Caco-2 (cell line): ENCODE measurements around the gene ZNF778. TPM values are rescaled to one million over a fixed set of nuclear protein-coding genes. Genes with fewer than 3 reads are reported as not detected.

ENCODE experiments used
- BruUV-seq: library from RNA; stranded (reverse); fragments of 400-500 nt; replicated peaks from 2 replicates; lab custom pipeline; 2021; lab: Mats Ljungman, UMichigan
- CTCF ChIA-PET: fragments of 300-600 bp; sonication (Branson Sonifier 250); formaldehyde crosslinking; loops from one replicate; lab custom pipeline; 2022; ENCODE audit warnings: antibody characterized with exemption; lab: Charles Lee
- POLR2A ChIA-PET: fragments of 300-600 bp; sonication (Branson Sonifier 250); formaldehyde crosslinking; loops from one replicate; lab custom pipeline; 2022; ENCODE audit warnings: antibody characterized with exemption; lab: Charles Lee
- DNase-seq, 2 experiments: peaks; one replicate each; pipeline versions ENCODE4 v3.0.0 to v3.0.0-alpha.2; 2020 to 2022
- H3K27me3 ChIP-seq: replicated peaks from 2 replicates; pipeline ENCODE4 v1.6.0; 2011; ENCODE audit warnings: low read length; ENCODE audit not compliant: control insufficient read depth, insufficient read depth
- H3K36me3 ChIP-seq: 2 replicates; pipeline ENCODE4 v1.5.1; 2011; ENCODE audit warnings: low read length; ENCODE audit not compliant: control insufficient read depth, insufficient read depth
- H3K4me1 ChIP-seq: fragments of 250-450 bp; sonication (Bioruptor Pico); 2 replicates; pipeline ENCODE4 v1.5.1; 2020; ENCODE audit warnings: mild to moderate bottlenecking
- H3K4me3 ChIP-seq: 2 replicates; pipeline ENCODE4 v1.5.1; 2011; ENCODE audit warnings: low read depth, mild to moderate bottlenecking, control low read depth, low read length
- H3K9me3 ChIP-seq: fragments of 250-450 bp; sonication (Bioruptor Pico); 2 replicates; pipeline ENCODE4 v1.5.1; 2020; ENCODE audit warnings: mild to moderate bottlenecking, moderate library complexity
- H3K27ac Mint-ChIP-seq: one replicate; pipeline ENCODE4 v1.8.0; 2022; ENCODE audit warnings: mixed read lengths; ENCODE audit not compliant: unreplicated experiment
- H3K27me3 Mint-ChIP-seq: one replicate; pipeline ENCODE4 v1.8.0; 2022; ENCODE audit warnings: mixed read lengths; ENCODE audit not compliant: insufficient read depth, unreplicated experiment
- H3K36me3 Mint-ChIP-seq: one replicate; pipeline ENCODE4 v1.8.0; 2022; ENCODE audit warnings: mild to moderate bottlenecking, mixed read lengths; ENCODE audit not compliant: insufficient read depth, unreplicated experiment
- H3K4me1 Mint-ChIP-seq: one replicate; pipeline ENCODE4 v1.8.0; 2022; ENCODE audit warnings: low read depth, mixed read lengths; ENCODE audit not compliant: unreplicated experiment
- H3K4me3 Mint-ChIP-seq: one replicate; pipeline ENCODE4 v1.8.0; 2022; ENCODE audit warnings: mild to moderate bottlenecking, moderate library complexity, mixed read lengths; ENCODE audit not compliant: unreplicated experiment
- H3K9me3 Mint-ChIP-seq: one replicate; pipeline ENCODE4 v1.8.0; 2022; ENCODE audit warnings: mixed read lengths; ENCODE audit not compliant: unreplicated experiment
- intact Hi-C: fragments of 100-400 bp; cut with micrococcal nuclease; formaldehyde crosslinking; loops from one replicate; pipeline ENCODE4 v1.10.0; 2022; ENCODE audit not compliant: unreplicated experiment
- total RNA-seq: library from RNA; stranded (reverse); gene quantifications from 2 replicates; pipeline ENCODE4 v1.2.3, GENCODE V29; 2022
- TF ChIP-seq, protein P1 (sequence below), 2 experiments: fragments of 200-600 bp in 1 of 2; IDR thresholded peaks; 1 replicate in 1 of 2; 2 replicates in 1 of 2; pipeline versions ENCODE4 v1.5.1 to v1.8.0; 2011 to 2022; ENCODE audit warnings: antibody characterized with exemption in 1 of 2, control low read depth in 1 of 2, inconsistent platforms in 1 of 2, low read depth in 1 of 2, low read length in 1 of 2, mild to moderate bottlenecking in 1 of 2, moderate library complexity in 1 of 2; ENCODE audit not compliant: insufficient read depth in 1 of 2, severe bottlenecking in 1 of 2, unreplicated experiment in 1 of 2

ZNF778 gene
- total RNA-seq, 1 experiment from 2014 or later: 18.1 TPM

DNA sequence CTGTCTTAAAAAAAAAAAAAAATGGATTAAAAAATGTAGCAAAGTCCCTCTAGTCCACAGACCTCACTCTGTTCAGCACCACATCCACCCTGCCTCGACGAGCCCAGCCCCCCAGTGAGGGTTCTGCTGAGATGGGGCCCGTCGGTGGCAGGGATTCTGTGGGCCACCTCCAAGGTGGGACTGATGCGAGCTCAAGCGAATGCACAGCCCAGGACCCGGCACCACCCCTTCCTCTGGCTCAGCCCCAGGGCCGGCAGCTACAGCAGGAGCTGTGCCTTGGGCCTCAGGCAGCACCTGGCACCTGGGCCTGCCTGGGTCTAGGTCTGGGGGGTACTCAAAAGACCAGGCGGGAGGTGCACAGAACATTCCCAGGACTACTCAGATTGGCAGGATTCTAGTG is 59.5 kb downstream of the ZNF778 start:
- Mint-ChIP-seq H3K9me3 (no peaks in the 10 kb centered on the region), H3K27ac (no peak overlapping the region), H3K4me1 (no peaks in the 10 kb centered on the region), H3K27me3 (no peaks in the 10 kb centered on the region), H3K4me3 (no peak overlapping the region), H3K36me3 (peaks cover 68% of the 10 kb centered on the region)
- no peaks in the 10 kb centered on the region for H3K9me3 ChIP-seq
- POLR2A ChIA-PET: no interaction called here
- no peak for DNase-seq
- H3K4me1 ChIP-seq: no peaks in the 10 kb centered on the region
- TF ChIP-seq, protein P1, sequence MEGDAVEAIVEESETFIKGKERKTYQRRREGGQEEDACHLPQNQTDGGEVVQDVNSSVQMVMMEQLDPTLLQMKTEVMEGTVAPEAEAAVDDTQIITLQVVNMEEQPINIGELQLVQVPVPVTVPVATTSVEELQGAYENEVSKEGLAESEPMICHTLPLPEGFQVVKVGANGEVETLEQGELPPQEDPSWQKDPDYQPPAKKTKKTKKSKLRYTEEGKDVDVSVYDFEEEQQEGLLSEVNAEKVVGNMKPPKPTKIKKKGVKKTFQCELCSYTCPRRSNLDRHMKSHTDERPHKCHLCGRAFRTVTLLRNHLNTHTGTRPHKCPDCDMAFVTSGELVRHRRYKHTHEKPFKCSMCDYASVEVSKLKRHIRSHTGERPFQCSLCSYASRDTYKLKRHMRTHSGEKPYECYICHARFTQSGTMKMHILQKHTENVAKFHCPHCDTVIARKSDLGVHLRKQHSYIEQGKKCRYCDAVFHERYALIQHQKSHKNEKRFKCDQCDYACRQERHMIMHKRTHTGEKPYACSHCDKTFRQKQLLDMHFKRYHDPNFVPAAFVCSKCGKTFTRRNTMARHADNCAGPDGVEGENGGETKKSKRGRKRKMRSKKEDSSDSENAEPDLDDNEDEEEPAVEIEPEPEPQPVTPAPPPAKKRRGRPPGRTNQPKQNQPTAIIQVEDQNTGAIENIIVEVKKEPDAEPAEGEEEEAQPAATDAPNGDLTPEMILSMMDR (IDR thresholded peaks at IDR 0.05; ENCODE audit: insufficient read depth in 1 of 2, low read depth in 1 of 2, low read length in 1 of 2, severe bottlenecking in 1 of 2, unreplicated experiment in 1 of 2): no peak
- no peak overlapping the region for H3K4me3 ChIP-seq
- CTCF ChIA-PET: interaction anchor here (0.6 kb wide), 1 partner anchor 207 kb away, joined by 3 read pairs; no protein-coding TSS in a partner anchor
- H3K27me3 ChIP-seq: no peaks in the 10 kb centered on the region
- peaks cover 9% of the 10 kb centered on the region; the same call in 1 of the 2 replicates for H3K36me3 ChIP-seq
- no TSS peak for BruUV-seq
- intact Hi-C loops: no loop called here

DNA sequence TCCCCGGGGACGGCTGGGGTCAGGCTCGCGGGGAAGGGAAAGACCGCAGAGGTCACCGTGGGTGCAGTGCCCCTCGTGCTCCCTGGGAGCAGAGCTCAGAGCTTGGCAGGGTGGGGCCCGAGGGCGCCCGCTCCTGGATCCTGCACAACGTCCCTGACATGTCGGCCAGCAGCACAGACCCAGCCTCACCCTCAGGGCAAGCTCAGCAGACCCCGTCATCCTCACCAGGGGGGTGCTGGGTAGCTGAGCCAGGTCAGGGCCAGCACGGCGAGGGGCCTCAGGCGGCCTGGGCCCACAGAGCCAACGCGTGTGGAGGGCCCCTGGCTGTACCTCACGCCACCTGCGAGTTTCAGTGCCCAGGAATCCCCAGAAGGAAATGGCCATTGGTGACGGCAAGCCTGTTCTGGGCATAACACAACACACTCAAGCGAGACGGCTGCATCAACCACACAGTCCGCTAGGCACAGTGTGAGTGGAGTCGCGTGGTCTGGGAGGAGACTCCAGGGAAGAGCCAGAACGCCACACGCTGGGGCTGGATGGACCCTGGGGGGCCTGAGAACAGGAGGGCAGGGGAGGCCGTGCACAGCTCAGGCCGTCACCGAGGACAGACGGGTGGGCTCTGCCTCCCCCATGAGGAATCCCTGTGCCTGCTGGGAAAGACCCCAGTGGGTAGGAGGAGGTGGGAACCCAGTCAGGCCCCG is 60.3 kb downstream of the ZNF778 start:
- H3K27ac Mint-ChIP-seq: peak overlapping the region; percentile 13
- intact Hi-C loops: no loop called here
- ChIA-PET POLR2A (no interaction called here), CTCF (no interaction called here)
- H3K27me3 Mint-ChIP-seq: no peaks in the 10 kb centered on the region
- Histone ChIP-seq H3K4me3 (no peak overlapping the region), H3K9me3 (no peaks in the 10 kb centered on the region), H3K36me3 (peaks cover 9% of the 10 kb centered on the region; the same call in 1 of the 2 replicates), H3K4me1 (peaks cover under 1% of the 10 kb centered on the region; the same call in 1 of the 2 replicates), H3K27me3 (no peaks in the 10 kb centered on the region)
- no peaks in the 10 kb centered on the region for H3K4me1 Mint-ChIP-seq
- H3K36me3 Mint-ChIP-seq: peaks cover 61% of the 10 kb centered on the region
- no TSS peak for BruUV-seq
- H3K9me3 Mint-ChIP-seq: no peaks in the 10 kb centered on the region
- TF ChIP-seq, protein P1 (IDR thresholded peaks at IDR 0.05; ENCODE audit: insufficient read depth in 1 of 2, low read depth in 1 of 2, low read length in 1 of 2, severe bottlenecking in 1 of 2, unreplicated experiment in 1 of 2): no peak
- no peak for DNase-seq
- H3K4me3 Mint-ChIP-seq: no peak overlapping the region

DNA sequence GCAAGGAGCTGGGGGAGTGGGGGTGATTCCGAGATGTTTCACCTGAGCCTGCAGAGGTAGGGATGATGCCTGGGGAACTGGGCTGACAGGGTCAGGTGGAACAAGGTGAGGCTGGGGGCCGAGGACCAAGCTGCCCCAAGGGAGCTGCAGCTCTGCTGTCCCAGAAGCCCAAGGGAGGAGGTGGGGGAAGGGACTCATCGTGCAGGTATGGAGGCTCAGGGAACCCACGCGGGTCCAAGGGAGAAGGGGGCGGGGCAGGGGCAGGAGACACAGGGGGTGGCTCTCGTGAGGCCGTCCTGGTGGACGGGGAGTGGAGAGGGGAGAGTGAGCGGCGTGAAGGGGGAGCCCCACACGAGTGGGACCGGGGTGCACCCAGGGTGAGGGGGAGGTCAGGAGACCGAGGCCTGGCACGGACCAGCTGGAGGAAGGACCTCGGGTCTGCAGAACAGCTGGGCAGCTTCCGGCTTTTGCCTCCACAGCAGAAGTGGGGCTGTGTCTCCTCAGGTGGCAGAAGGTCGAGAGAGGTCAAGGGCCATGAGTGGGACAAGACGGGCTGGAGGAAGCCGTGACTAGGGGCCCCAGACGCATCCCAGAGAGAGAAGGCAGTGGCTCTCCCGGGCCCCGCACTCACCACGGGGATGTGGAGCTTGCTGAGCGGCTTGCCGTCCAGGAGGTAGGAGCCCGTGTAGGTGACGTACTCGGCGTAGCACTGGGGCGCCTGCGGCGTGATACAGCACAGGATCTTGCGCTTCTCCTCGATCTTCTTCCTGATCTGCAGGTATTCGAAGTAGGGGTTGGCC is 61.1 kb downstream of the ZNF778 start:
- no peaks in the 10 kb centered on the region for H3K9me3 ChIP-seq
- no TSS peak for BruUV-seq
- CTCF ChIA-PET: no interaction called here
- intact Hi-C loops: no loop called here
- H3K36me3 ChIP-seq: peaks cover 9% of the 10 kb centered on the region
- POLR2A ChIA-PET: no interaction called here
- Mint-ChIP-seq H3K36me3 (peaks cover 52% of the 10 kb centered on the region), H3K9me3 (no peaks in the 10 kb centered on the region), H3K4me1 (no peaks in the 10 kb centered on the region), H3K4me3 (no peak overlapping the region), H3K27me3 (no peaks in the 10 kb centered on the region), H3K27ac (peak overlapping the region; percentile 13)
- no peak overlapping the region for H3K4me3 ChIP-seq
- no peaks in the 10 kb centered on the region for H3K27me3 ChIP-seq
- TF ChIP-seq, protein P1 (IDR thresholded peaks at IDR 0.05; ENCODE audit: insufficient read depth in 1 of 2, low read depth in 1 of 2, low read length in 1 of 2, severe bottlenecking in 1 of 2, unreplicated experiment in 1 of 2): no peak
- DNase-seq: no peak
- H3K4me1 ChIP-seq: peaks cover 5% of the 10 kb centered on the region; the same call in 1 of the 2 replicates
